Ovary (tissue), 9 donors: ENCODE data around the gene NKX2-2. TPM values are rescaled to one million over a fixed set of nuclear protein-coding genes. Genes with fewer than 3 reads are reported as not detected.

Experiments used
- DNase-seq, 5 donors: peaks; one replicate each; pipeline ENCODE4 v3.0.0-alpha.2; 2019 to 2020
- H3K27ac ChIP-seq, 2 donors: fragments of 200-600 bp; one replicate each; pipeline versions ENCODE4 v1.5.1 to v1.8.0; 2019 to 2022
- H3K27me3 ChIP-seq: fragments of 200-600 bp; one replicate; pipeline ENCODE4 v1.8.0; 2022
- H3K36me3 ChIP-seq: fragments of 200-600 bp; sonication (generic); one replicate; pipeline ENCODE4 v1.5.1; 2019
- H3K4me1 ChIP-seq: one replicate; pipeline ENCODE4 v1.8.1; 2013; ENCODE audit warnings: mild to moderate bottlenecking, moderate library complexity; ENCODE audit not compliant: insufficient read depth
- H3K4me3 ChIP-seq: fragments of 200-600 bp; sonication (generic); one replicate; pipeline ENCODE4 v1.5.1; 2017
- H3K9me3 ChIP-seq, 2 donors: fragments of 200-600 bp in 1 of 2; sonication (generic) in 1 of 2; one replicate each; pipeline versions ENCODE4 v1.5.1 to v1.8.1; 2013 to 2019; ENCODE audit warnings: mild to moderate bottlenecking in 1 of 2, moderate library complexity in 1 of 2
- EP300 ChIP-seq: sonication (generic); formaldehyde crosslinking; IDR thresholded peaks from one replicate; pipeline ENCODE4 v1.6.1; 2017; ENCODE audit warnings: antibody characterized with exemption
- POLR2A ChIP-seq: fragments of 450-650 bp; IDR thresholded peaks from one replicate; pipeline ENCODE4 v1.6.1; 2017; ENCODE audit warnings: antibody characterized with exemption, mild to moderate bottlenecking, moderate library complexity
- WGBS, 3 donors: extraction: QIAGEN DNeasy Blood & Tissue Kit in 1 of 3; methylation state at CpG; one replicate each; pipeline versions ENCODE4 v1.1.5 to v1.1.7; 2013 to 2017; 5-methylcytosine and 5-hydroxymethylcytosine counted together
- intact Hi-C, 4 donors: fragments of 100-400 bp; cut with DNase I; formaldehyde crosslinking; loops; one replicate each; pipeline versions ENCODE4 v1.11.0 to v1.15.1; 2022 to 2023
- polyA plus RNA-seq, 2 donors: library from polyadenylated mRNA; stranded (reverse); fragments of 200-250 nt in 1 of 2; fragments of 350-450 nt in 1 of 2; fragmentation: Illumina TruSeq in 1 of 2; extraction: RNeasy Lipid Tissue Mini Kit (QIAGEN cat#74804) in 1 of 2; gene quantifications; one replicate each; pipeline ENCODE4 v1.2.3, GENCODE V29; 2013 to 2014
- total RNA-seq, 7 donors: library from RNA; depleted of rRNA in 2 of 7; stranded (reverse); fragments of >200 nt in 2 of 7; fragmentation: NEBNext Ultra II Directional in 3 of 7; extraction: Animal tissue kit (Norgen Biotek cat#: 25700) in 3 of 7; gene quantifications; one replicate each; pipeline versions ENCODE4 v1.1.0 to v1.2.4, GENCODE V29; 2016 to 2023
- TF ChIP-seq, protein P1 (sequence below), 3 donors: fragments of 450-650 bp in 2 of 3; fragments of 200-600 bp in 1 of 3; IDR thresholded peaks; one replicate each; pipeline versions ENCODE4 v1.5.1 to v1.8.0; 2016 to 2022; ENCODE audit warnings: antibody characterized with exemption in 3 of 3, mild to moderate bottlenecking in 1 of 3
- donor health status: DM: no; HTN: no; CAD: no; lungs with moderate emphysema.
- donor health status: DM: no; HTN: no; CAD: no.
- donor health status: Bipolar disorder and iron deficiency.
- donor health status: DM: yes; HTN: yes; CAD: no.
- donor health status: DM: no; HTN: no; CAD: no.
- donor health status: DM: yes; HTN: yes; CAD: no.

Gene NKX2-2
- total and polyA plus RNA-seq, 9 donors = not detected

DNA sequence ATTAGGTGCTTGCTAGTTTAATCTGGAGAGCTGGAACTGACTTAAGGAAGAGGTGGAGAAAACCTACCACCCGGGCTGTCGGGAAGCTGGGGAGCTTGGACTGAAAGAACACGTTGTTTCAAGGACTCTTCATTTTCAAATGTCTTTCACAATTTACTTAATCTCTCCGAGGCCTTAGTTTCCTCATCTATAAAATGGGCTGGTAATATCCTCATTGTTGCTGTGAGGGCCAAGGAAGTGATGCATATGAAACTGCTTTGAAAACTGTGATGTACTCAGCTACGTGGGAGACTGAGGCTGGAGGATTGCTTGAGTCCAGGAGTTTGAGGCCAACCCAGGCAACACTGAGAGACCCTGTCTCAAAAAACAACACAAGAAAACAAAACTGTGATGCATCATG, 36.7 kb upstream of the NKX2-2 start:
- Histone ChIP-seq H3K9me3 (no peaks in the 10 kb centered on the region), H3K4me1 (no peaks in the 10 kb centered on the region), H3K36me3 (no peaks in the 10 kb centered on the region), H3K27me3 (no peaks in the 10 kb centered on the region), H3K4me3 (no peak overlapping the region), H3K27ac (no peak overlapping the region)
- no peak for DNase-seq
- intact Hi-C loops = no loop called here
- no peak for TF ChIP-seq EP300
- TF ChIP-seq, protein P1, sequence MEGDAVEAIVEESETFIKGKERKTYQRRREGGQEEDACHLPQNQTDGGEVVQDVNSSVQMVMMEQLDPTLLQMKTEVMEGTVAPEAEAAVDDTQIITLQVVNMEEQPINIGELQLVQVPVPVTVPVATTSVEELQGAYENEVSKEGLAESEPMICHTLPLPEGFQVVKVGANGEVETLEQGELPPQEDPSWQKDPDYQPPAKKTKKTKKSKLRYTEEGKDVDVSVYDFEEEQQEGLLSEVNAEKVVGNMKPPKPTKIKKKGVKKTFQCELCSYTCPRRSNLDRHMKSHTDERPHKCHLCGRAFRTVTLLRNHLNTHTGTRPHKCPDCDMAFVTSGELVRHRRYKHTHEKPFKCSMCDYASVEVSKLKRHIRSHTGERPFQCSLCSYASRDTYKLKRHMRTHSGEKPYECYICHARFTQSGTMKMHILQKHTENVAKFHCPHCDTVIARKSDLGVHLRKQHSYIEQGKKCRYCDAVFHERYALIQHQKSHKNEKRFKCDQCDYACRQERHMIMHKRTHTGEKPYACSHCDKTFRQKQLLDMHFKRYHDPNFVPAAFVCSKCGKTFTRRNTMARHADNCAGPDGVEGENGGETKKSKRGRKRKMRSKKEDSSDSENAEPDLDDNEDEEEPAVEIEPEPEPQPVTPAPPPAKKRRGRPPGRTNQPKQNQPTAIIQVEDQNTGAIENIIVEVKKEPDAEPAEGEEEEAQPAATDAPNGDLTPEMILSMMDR (IDR thresholded peaks at IDR 0.05) = no peak
- TF ChIP-seq POLR2A = no peak
- WGBS, 3 donors = 74 to 82% (median 79%) methylated on average over 5 of the region's 5 CpGs

DNA sequence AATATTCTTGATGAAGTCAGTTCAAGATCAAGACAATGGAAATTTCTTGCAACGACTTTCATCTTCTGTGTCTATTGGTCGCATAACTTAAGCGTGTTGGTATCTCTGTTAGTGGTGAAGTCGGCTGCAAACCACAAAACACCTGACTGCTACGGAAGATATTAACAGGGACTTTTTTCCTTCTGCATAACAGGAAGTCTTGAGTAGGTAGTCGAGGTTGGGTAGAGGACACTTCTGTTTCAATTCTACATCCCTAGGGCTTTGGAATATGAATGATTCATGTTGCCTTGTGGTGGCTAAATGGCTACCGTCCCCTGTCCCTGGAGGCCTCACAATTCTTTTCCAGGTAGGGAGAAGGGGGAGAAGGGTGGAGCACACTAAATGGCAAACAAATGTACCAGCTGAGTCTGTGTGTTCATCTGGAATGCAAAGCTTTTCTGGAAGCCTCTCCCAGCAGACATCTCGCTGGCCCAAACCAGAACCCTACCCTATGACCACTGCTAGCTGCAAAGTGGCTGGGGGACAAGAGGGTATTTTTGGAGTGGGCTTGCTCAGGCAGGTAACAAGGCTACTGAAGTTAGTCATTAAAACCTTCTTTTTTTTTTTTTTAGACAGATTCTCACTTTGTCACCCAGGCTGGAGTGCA, 34.6 kb upstream of the NKX2-2 start:
- WGBS, 3 donors = 68 to 86% (median 84%) methylated on average over 8 of the region's 8 CpGs

GRCh38 chr20:21546355-21546754, 32.5 kb upstream of the NKX2-2 start:
- Histone ChIP-seq H3K9me3 (no peaks in the 10 kb centered on the region), H3K27me3 (no peaks in the 10 kb centered on the region), H3K27ac (no peak overlapping the region), H3K36me3 (no peaks in the 10 kb centered on the region), H3K4me1 (no peaks in the 10 kb centered on the region), H3K4me3 (no peak overlapping the region)
- intact Hi-C loops = no loop called here
- TF ChIP-seq, protein P1 (IDR thresholded peaks at IDR 0.05) = no peak
- TF ChIP-seq EP300 (no peak), POLR2A (no peak)
- 38 to 58% (median 52%) methylated on average over 4 of the region's 4 CpGs for WGBS, 3 donors
- no peak for DNase-seq

More for the DNA sequence above, 34.6 kb upstream of the NKX2-2 start:
- Histone ChIP-seq H3K9me3 (no peaks in the 10 kb centered on the region), H3K4me3 (no peak overlapping the region), H3K27ac (no peak overlapping the region), H3K36me3 (no peaks in the 10 kb centered on the region), H3K27me3 (no peaks in the 10 kb centered on the region), H3K4me1 (no peaks in the 10 kb centered on the region)
- intact Hi-C loops = no loop called here
- DNase-seq = no peak
- TF ChIP-seq, protein P1 (IDR thresholded peaks at IDR 0.05) = no peak
- no peak for TF ChIP-seq EP300
- TF ChIP-seq POLR2A = no peak

GRCh38 chr20:21539512-21539911, 25.6 kb upstream of the NKX2-2 start:
- intact Hi-C loops = no loop called here
- no peak for TF ChIP-seq POLR2A
- no peak for TF ChIP-seq EP300
- TF ChIP-seq, protein P1 (IDR thresholded peaks at IDR 0.05) = no peak
- Histone ChIP-seq H3K9me3 (no peaks in the 10 kb centered on the region), H3K27ac (no peak overlapping the region), H3K36me3 (no peaks in the 10 kb centered on the region), H3K4me3 (no peak overlapping the region), H3K4me1 (no peaks in the 10 kb centered on the region), H3K27me3 (no peaks in the 10 kb centered on the region)
- 79 to 89% (median 80%) methylated on average over 3 of the region's 3 CpGs for WGBS, 3 donors
- DNase-seq = no peak
